ENCODE measurements around the gene ERF. TPM values are rescaled to one million over a fixed set of nuclear protein-coding genes. Genes with fewer than 3 reads are reported as not detected.

ERF gene
- total RNA-seq, 1 donor from 2014 or later = 48.1 TPM

- no peak for TF ChIP-seq CTCF (IDR thresholded peaks at IDR 0.05)
Observed at GRCh38 chr19:42297039-42297438, 42.1 kb upstream of the ERF start.

GRCh38 chr19:42295831-42296525, 41.0 kb upstream of the ERF start:
- intact Hi-C loops (cut with micrococcal nuclease) = loop anchor here (1.0 kb wide), 6 partner anchors 13 to 215 kb away; no protein-coding TSS in a partner anchor
- no peak overlapping the region for H3K27ac Mint-ChIP-seq
- H3K27me3 Mint-ChIP-seq = no peaks in the 10 kb centered on the region

More at GRCh38 chr19:42297039-42297438, 42.1 kb upstream of the ERF start:
- Mint-ChIP-seq H3K9me3 (no peaks in the 10 kb centered on the region), H3K27ac (peak overlapping the region; percentile 59), H3K4me1 (peaks cover 16% of the 10 kb centered on the region), H3K4me3 (no peak overlapping the region), H3K36me3 (ENCODE audit: low read depth) (peaks cover 31% of the 10 kb centered on the region), H3K27me3 (no peaks in the 10 kb centered on the region)
- no peak for DNase-seq
- no peak for ATAC-seq (ENCODE audit: low read depth)
- POLR2A ChIA-PET = interaction anchor here (1.1 to 1.2 kb wide), 2 partner anchors 12 to 164 kb away, joined by 3 to 4 read pairs; no protein-coding TSS in a partner anchor
- CTCF ChIA-PET = interaction anchor here (0.9 to 3.6 kb wide), 6 partner anchors 12 to 164 kb away, joined by 3 to 26 read pairs (median 5); partner anchors contain the start of gene POU2F2
- intact Hi-C loops (cut with micrococcal nuclease) = no loop called here

GRCh38 chr19:42295342-42295741, 40.4 kb upstream of the ERF start:
- CTCF ChIA-PET = interaction anchor here (0.9 to 3.6 kb wide), 3 partner anchors 50 to 214 kb away, joined by 3 to 26 read pairs (median 4); partner anchors contain the start of gene POU2F2
- Mint-ChIP-seq H3K4me3 (no peak overlapping the region), H3K9me3 (no peaks in the 10 kb centered on the region), H3K27ac (no peak overlapping the region), H3K36me3 (ENCODE audit: low read depth) (peaks cover 42% of the 10 kb centered on the region), H3K4me1 (peaks cover 7% of the 10 kb centered on the region), H3K27me3 (no peaks in the 10 kb centered on the region)
- no peak for TF ChIP-seq CTCF (IDR thresholded peaks at IDR 0.05)
- no peak for DNase-seq
- ATAC-seq (ENCODE audit: low read depth) = no peak
- intact Hi-C loops (cut with micrococcal nuclease) = no loop called here
- POLR2A ChIA-PET = interaction anchor here (0.5 to 1.3 kb wide), 5 partner anchors 9 to 163 kb away, joined by 3 to 8 read pairs (median 4); partner anchors contain the start of gene POU2F2

More at GRCh38 chr19:42295831-42296525, 41.0 kb upstream of the ERF start:
- ATAC-seq (ENCODE audit: low read depth) (peak; percentile 98), DNase-seq (peak; percentile 92)
- no peak overlapping the region for H3K4me3 Mint-ChIP-seq
- ChIA-PET CTCF (interaction anchor here (0.7 to 3.6 kb wide), 7 partner anchors 11 to 214 kb away, joined by 3 to 26 read pairs (median 3); partner anchors contain the start of gene POU2F2), POLR2A (interaction anchor here (0.6 to 1.2 kb wide), 3 partner anchors 10 to 164 kb away, joined by 3 to 8 read pairs (median 4); partner anchors contain the start of gene POU2F2)
- H3K36me3 Mint-ChIP-seq (ENCODE audit: low read depth) = peaks cover 42% of the 10 kb centered on the region
- no peaks in the 10 kb centered on the region for H3K9me3 Mint-ChIP-seq
- peaks cover 7% of the 10 kb centered on the region for H3K4me1 Mint-ChIP-seq
- TF ChIP-seq CTCF (IDR thresholded peaks at IDR 0.05) = peak; percentile 90

- POLR2A ChIA-PET = interaction anchor here (0.5 to 1.3 kb wide), 4 partner anchors 16 to 78 kb away, joined by 3 to 6 read pairs (median 4); no protein-coding TSS in a partner anchor
Observed at GRCh38 chr19:42294471-42295137, 39.7 kb upstream of the ERF start.

More at GRCh38 chr19:42294471-42295137, 39.7 kb upstream of the ERF start:
- H3K27ac Mint-ChIP-seq = no peak overlapping the region
- no peaks in the 10 kb centered on the region for H3K27me3 Mint-ChIP-seq
- DNase-seq = no peak
- CTCF ChIA-PET = interaction anchor here (0.9 to 3.6 kb wide), 3 partner anchors 50 to 213 kb away, joined by 3 to 26 read pairs (median 4); partner anchors contain the start of gene POU2F2
- peaks cover 47% of the 10 kb centered on the region for H3K36me3 Mint-ChIP-seq (ENCODE audit: low read depth)
- no peaks in the 10 kb centered on the region for H3K9me3 Mint-ChIP-seq
- intact Hi-C loops (cut with micrococcal nuclease) = no loop called here
- no peak overlapping the region for H3K4me3 Mint-ChIP-seq
- TF ChIP-seq CTCF (IDR thresholded peaks at IDR 0.05) = no peak
- ATAC-seq (ENCODE audit: low read depth) = no peak
- peaks cover 9% of the 10 kb centered on the region for H3K4me1 Mint-ChIP-seq

Measured in activated B cell treated with CpG ODN at 0.5 μM for 24 hours (primary cell).